Adrenal gland (tissue), 5 donors: ENCODE results near the gene SYNE1.
A peak's percentile ranks its signal among the peaks of the same experiment; 100 is the strongest.

Experiments used
- POLR2A ChIP-seq, 2 donors: fragments of 450-650 bp; IDR thresholded peaks; one replicate each; pipeline ENCODE4 v1.6.1; 2017; ENCODE audit warnings: antibody characterized with exemption in 2 of 2, mild to moderate bottlenecking in 2 of 2, moderate library complexity in 1 of 2
- TF ChIP-seq, protein P1 (sequence below), 6 experiments: fragments of 450-650 bp in 4 of 6; fragments of 200-600 bp in 2 of 6; sonication (generic) in 1 of 6; IDR thresholded peaks; 1 replicate in 5 of 6; 2 replicates in 1 of 6; pipeline versions ENCODE4 v1.5.1 to v1.8.0; 2016 to 2021; ENCODE audit warnings: antibody characterized with exemption in 6 of 6, mild to moderate bottlenecking in 2 of 6, moderate library complexity in 1 of 6
- donor health status: DM: no; HTN: no; CAD: no.

DNA sequence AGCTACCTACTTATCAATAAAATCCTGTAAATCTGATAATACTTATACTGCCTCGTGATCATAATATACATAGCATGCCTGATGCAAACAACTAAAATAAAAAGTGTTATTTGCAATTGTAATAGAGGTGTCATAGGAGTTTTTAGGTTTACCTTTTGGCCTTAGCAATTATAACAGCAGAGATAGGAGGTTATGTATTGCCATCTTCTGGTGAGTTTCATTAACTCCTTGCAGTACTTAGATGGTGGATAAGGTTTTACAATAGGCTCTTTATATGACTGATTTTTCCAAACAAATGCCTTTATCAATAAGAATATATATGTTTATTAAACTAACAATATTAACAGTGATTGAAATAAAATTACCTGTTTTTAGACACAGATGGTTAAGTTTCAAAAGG, 32.7 kb upstream of the SYNE1 start:
- TF ChIP-seq, protein P1, sequence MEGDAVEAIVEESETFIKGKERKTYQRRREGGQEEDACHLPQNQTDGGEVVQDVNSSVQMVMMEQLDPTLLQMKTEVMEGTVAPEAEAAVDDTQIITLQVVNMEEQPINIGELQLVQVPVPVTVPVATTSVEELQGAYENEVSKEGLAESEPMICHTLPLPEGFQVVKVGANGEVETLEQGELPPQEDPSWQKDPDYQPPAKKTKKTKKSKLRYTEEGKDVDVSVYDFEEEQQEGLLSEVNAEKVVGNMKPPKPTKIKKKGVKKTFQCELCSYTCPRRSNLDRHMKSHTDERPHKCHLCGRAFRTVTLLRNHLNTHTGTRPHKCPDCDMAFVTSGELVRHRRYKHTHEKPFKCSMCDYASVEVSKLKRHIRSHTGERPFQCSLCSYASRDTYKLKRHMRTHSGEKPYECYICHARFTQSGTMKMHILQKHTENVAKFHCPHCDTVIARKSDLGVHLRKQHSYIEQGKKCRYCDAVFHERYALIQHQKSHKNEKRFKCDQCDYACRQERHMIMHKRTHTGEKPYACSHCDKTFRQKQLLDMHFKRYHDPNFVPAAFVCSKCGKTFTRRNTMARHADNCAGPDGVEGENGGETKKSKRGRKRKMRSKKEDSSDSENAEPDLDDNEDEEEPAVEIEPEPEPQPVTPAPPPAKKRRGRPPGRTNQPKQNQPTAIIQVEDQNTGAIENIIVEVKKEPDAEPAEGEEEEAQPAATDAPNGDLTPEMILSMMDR (IDR thresholded peaks at IDR 0.05): peak in 5 of 6 experiments; percentile 17 to 53 (median 39)
- no peak for TF ChIP-seq POLR2A (IDR thresholded peaks at IDR 0.05)
